Vagina (tissue), 2 donors: ENCODE measurements around the gene RNF214.

Experiments
- CTCF ChIP-seq, 3 experiments: fragments of 450-650 bp in 2 of 3; fragments of 200-600 bp in 1 of 3; sonication (generic) in 1 of 3; IDR thresholded peaks; one replicate each; pipeline ENCODE4 v1.5.1; 2017 to 2019; ENCODE audit warnings: antibody characterized with exemption in 3 of 3, mild to moderate bottlenecking in 2 of 3, moderate library complexity in 2 of 3
- POLR2A ChIP-seq, 2 donors: fragments of 450-650 bp; IDR thresholded peaks; one replicate each; pipeline ENCODE4 v1.6.1; 2017; ENCODE audit warnings: antibody characterized with exemption in 2 of 2, mild to moderate bottlenecking in 2 of 2, moderate library complexity in 2 of 2
- POLR2AphosphoS5 ChIP-seq, 2 donors: sonication (generic); formaldehyde crosslinking; IDR thresholded peaks; one replicate each; pipeline ENCODE4 v1.9.0; 2017; ENCODE audit warnings: antibody characterized with exemption in 2 of 2, mild to moderate bottlenecking in 2 of 2, low read depth in 1 of 2; ENCODE audit not compliant: insufficient read depth in 1 of 2

GRCh38 chr11:117303101-117303500, 70.6 kb downstream of the RNF214 start:
- TF ChIP-seq CTCF (IDR thresholded peaks at IDR 0.05) (no peak), POLR2AphosphoS5 (IDR thresholded peaks at IDR 0.05; ENCODE audit: insufficient read depth in 1 of 2, low read depth in 1 of 2) (no peak), POLR2A (IDR thresholded peaks at IDR 0.05) (no peak)
